H1 (cell line): ENCODE measurements around the gene OR56B4. TPM values are rescaled to one million over a fixed set of nuclear protein-coding genes. Genes with fewer than 3 reads are reported as not detected.

Source experiments
- CTCF ChIA-PET: fragments of 300-600 bp; sonication (Branson Sonifier 250); formaldehyde crosslinking; loops from one replicate; lab custom pipeline; 2021; ENCODE audit not compliant: partially characterized antibody; lab: Charles Lee
- POLR2A ChIA-PET: fragments of 300-600 bp; sonication (Branson Sonifier 250); formaldehyde crosslinking; loops from one replicate; lab custom pipeline; 2021; ENCODE audit warnings: inconsistent platforms; ENCODE audit not compliant: partially characterized antibody; lab: Charles Lee
- DNase-seq, 2 experiments: peaks; one replicate each; pipeline versions ENCODE4 v3.0.0 to v3.0.0-alpha.2; 2010 to 2022; ENCODE audit warnings: low spot score in 2 of 2, low read depth in 1 of 2, mixed read lengths in 1 of 2
- FAIRE-seq: peaks from 2 replicates; lab custom pipeline; 2011; peaks lifted over from hg19 to GRCh38; lab: Jason Lieb, UNC
- H2AFZ ChIP-seq: 2 replicates; pipeline ENCODE4 v1.8.1; 2012; ENCODE audit warnings: low read length, inconsistent platforms
- H2AK5ac ChIP-seq: 2 replicates; pipeline ENCODE4 v1.6.1; 2013; ENCODE audit warnings: low read depth, low read length
- H2BK120ac ChIP-seq: replicated peaks from 2 replicates; pipeline ENCODE3; 2013; ENCODE audit warnings: low read depth, low read length, inconsistent platforms
- H2BK12ac ChIP-seq: 2 replicates; pipeline ENCODE4 v1.6.1; 2013; ENCODE audit warnings: low read depth, low read length
- H2BK15ac ChIP-seq: 2 replicates; pipeline ENCODE4 v1.6.1; 2013; ENCODE audit warnings: low read length
- H2BK20ac ChIP-seq: 2 replicates; pipeline ENCODE4 v1.6.1; 2013; ENCODE audit warnings: low read length
- H2BK5ac ChIP-seq: 2 replicates; pipeline ENCODE4 v1.6.1; 2013; ENCODE audit warnings: low read depth, low read length
- H3K14ac ChIP-seq: 2 replicates; pipeline ENCODE4 v1.6.1; 2013; ENCODE audit warnings: inconsistent platforms; ENCODE audit not compliant: insufficient read length
- H3K18ac ChIP-seq: 2 replicates; pipeline ENCODE4 v1.6.1; 2013; ENCODE audit warnings: low read length; ENCODE audit errors: extremely low read depth
- H3K23ac ChIP-seq: 2 replicates; pipeline ENCODE4 v1.6.1; 2013; ENCODE audit warnings: inconsistent platforms; ENCODE audit not compliant: insufficient read length
- H3K23me2 ChIP-seq: 2 replicates; pipeline ENCODE4 v1.6.1; 2013; ENCODE audit warnings: low read depth, low read length
- H3K27ac ChIP-seq: 2 replicates; pipeline ENCODE4 v1.6.1; 2011; ENCODE audit warnings: low read depth, low read length, inconsistent platforms
- H3K27me3 ChIP-seq, 4 experiments: replicated peaks in 1 of 4; 1 replicate in 1 of 4; 2 replicates in 3 of 4; pipeline versions ENCODE4 v1.6.1 to v1.8.1; 2011 to 2013; ENCODE audit warnings: low read length in 3 of 4, mild to moderate bottlenecking in 3 of 4, inconsistent platforms in 2 of 4, mixed read lengths in 2 of 4, moderate library complexity in 1 of 4; ENCODE audit not compliant: control insufficient read depth in 3 of 4, insufficient read depth in 3 of 4; ENCODE audit errors: extremely low read depth in 1 of 4
- H3K36me3 ChIP-seq, 4 experiments: 2 replicates each; pipeline versions ENCODE4 v1.6.1 to v1.8.1; 2011 to 2013; ENCODE audit warnings: mild to moderate bottlenecking in 4 of 4, low read length in 3 of 4, moderate library complexity in 2 of 4, control low read depth in 1 of 4, inconsistent platforms in 1 of 4; ENCODE audit not compliant: insufficient read depth in 4 of 4, control insufficient read depth in 2 of 4
- H3K4ac ChIP-seq: replicated peaks from 2 replicates; pipeline ENCODE3; 2013; ENCODE audit warnings: low read length, low read depth, mixed read lengths, inconsistent platforms; ENCODE audit not compliant: insufficient read length
- H3K4me1 ChIP-seq, 4 experiments: replicated peaks in 1 of 4; 1 replicate in 1 of 4; 2 replicates in 3 of 4; pipeline versions ENCODE4 v1.6.1 to v1.8.1; 2011 to 2013; ENCODE audit warnings: low read length in 3 of 4, inconsistent platforms in 2 of 4, mixed read lengths in 1 of 4; ENCODE audit not compliant: insufficient read depth in 4 of 4, control insufficient read depth in 3 of 4
- H3K4me2 ChIP-seq, 2 experiments: 2 replicates each; pipeline versions ENCODE4 v1.6.1 to v1.8.1; 2011 to 2013; ENCODE audit warnings: low read depth in 2 of 2, low read length in 2 of 2, control low read depth in 1 of 2, inconsistent platforms in 1 of 2, mild to moderate bottlenecking in 1 of 2; ENCODE audit not compliant: insufficient read depth in 1 of 2
- H3K4me3 ChIP-seq, 4 experiments: fragments of 200-600, 300-600 bp in 1 of 4; sonication (generic), shearing (Covaris generic), sonication (Bioruptor Twin) in 1 of 4; 2 replicates each; pipeline versions ENCODE4 v1.5.1 to v1.8.1; 2011 to 2016; ENCODE audit warnings: low read length in 4 of 4, low read depth in 3 of 4, control low read depth in 2 of 4, inconsistent platforms in 2 of 4, mild to moderate bottlenecking in 2 of 4, mixed read lengths in 1 of 4, moderate library complexity in 1 of 4; ENCODE audit not compliant: insufficient read depth in 2 of 4; ENCODE audit errors: extremely low read depth in 1 of 4
- H3K56ac ChIP-seq: replicated peaks from 2 replicates; pipeline ENCODE3; 2013; ENCODE audit warnings: low read depth, mild to moderate bottlenecking, mixed read lengths, low read length, inconsistent platforms; ENCODE audit not compliant: insufficient read length
- H3K79me1 ChIP-seq: 2 replicates; pipeline ENCODE4 v1.6.1; 2013; ENCODE audit warnings: low read depth, low read length, control low read depth
- H3K79me2 ChIP-seq, 2 experiments: 2 replicates each; pipeline versions ENCODE4 v1.6.1 to v1.8.1; 2012 to 2013; ENCODE audit warnings: low read length in 2 of 2, mild to moderate bottlenecking in 2 of 2, inconsistent platforms in 1 of 2; ENCODE audit not compliant: insufficient read depth in 2 of 2, control insufficient read depth in 1 of 2
- H3K9ac ChIP-seq, 4 experiments: replicated peaks in 1 of 4; 1 replicate in 1 of 4; 2 replicates in 3 of 4; pipeline versions ENCODE4 v1.6.1 to v1.8.1; 2011 to 2013; ENCODE audit warnings: low read depth in 3 of 4, low read length in 3 of 4, control low read depth in 2 of 4, mild to moderate bottlenecking in 2 of 4, moderate library complexity in 2 of 4, inconsistent platforms in 1 of 4; ENCODE audit errors: extremely low read depth in 1 of 4
- H3K9me3 ChIP-seq, 2 experiments: 2 replicates each; pipeline versions ENCODE4 v1.6.1 to v1.8.1; 2012 to 2013; ENCODE audit warnings: mild to moderate bottlenecking in 2 of 2, moderate library complexity in 2 of 2, control low read depth in 1 of 2, inconsistent platforms in 1 of 2, low read depth in 1 of 2, low read length in 1 of 2, mixed read lengths in 1 of 2; ENCODE audit not compliant: insufficient read depth in 2 of 2
- H4K20me1 ChIP-seq, 2 experiments: replicated peaks in 1 of 2; 2 replicates each; pipeline versions ENCODE3 to v1.8.1; 2011 to 2013; ENCODE audit warnings: inconsistent platforms in 2 of 2, low read length in 2 of 2, mild to moderate bottlenecking in 1 of 2; ENCODE audit not compliant: insufficient read depth in 2 of 2, control insufficient read depth in 1 of 2
- H4K5ac ChIP-seq: 2 replicates; pipeline ENCODE4 v1.6.1; 2013; ENCODE audit warnings: low read length, low read depth, mixed read lengths, inconsistent platforms; ENCODE audit not compliant: insufficient read length
- H4K8ac ChIP-seq: 2 replicates; pipeline ENCODE4 v1.8.0; 2013; ENCODE audit warnings: mild to moderate bottlenecking, moderate library complexity, low read length, inconsistent platforms; ENCODE audit not compliant: insufficient read depth; ENCODE audit errors: extremely low read depth
- H4K91ac ChIP-seq: replicated peaks from 2 replicates; pipeline ENCODE3; 2013; ENCODE audit warnings: low read length, mixed read lengths, inconsistent platforms; ENCODE audit not compliant: insufficient read length
- NANOG ChIP-seq: IDR thresholded peaks from 2 replicates; pipeline ENCODE4 v1.6.1; 2011; ENCODE audit warnings: low read length, low read depth, mild to moderate bottlenecking, inconsistent platforms; ENCODE audit not compliant: insufficient read depth, poor library complexity, severe bottlenecking
- RAD21 ChIP-seq, 2 experiments: IDR thresholded peaks in 1 of 2; conservative IDR thresholded peaks in 1 of 2; 2 replicates each; pipeline ENCODE4 v1.6.1; 2011; ENCODE audit warnings: low read depth in 2 of 2, low read length in 2 of 2, improper control_type of control experiment in 1 of 2, inconsistent platforms in 1 of 2, mild to moderate bottlenecking in 1 of 2, moderate library complexity in 1 of 2
- WGBS, 2 experiments: shearing (Covaris generic) in 1 of 2; methylation state at CpG; one replicate each; pipeline versions ENCODE4 v1.1.6 to v1.1.7; 2013 to 2015; ENCODE audit warnings: low lambda C conversion rate in 2 of 2, mixed read lengths in 2 of 2, inconsistent platforms in 1 of 2, low coverage in 1 of 2, missing lambda C conversion rate in 1 of 2; ENCODE audit not compliant: insufficient replicate concordance in 2 of 2, insufficient coverage in 1 of 2, insufficient read length in 1 of 2; ENCODE audit errors: extremely low coverage in 1 of 2, missing lambda C conversion rate in 1 of 2; 5-methylcytosine and 5-hydroxymethylcytosine counted together
- polyA plus RNA-seq, 7 experiments: library from polyadenylated mRNA; depleted of rRNA in 3 of 7; stranded (reverse) in 5 of 7; unstranded in 2 of 7; fragments of >200 nt in 5 of 7; fragments of 200-250 nt in 2 of 7; gene quantifications; 1 replicate in 5 of 7; 2 replicates in 1 of 7; 4 replicates in 1 of 7; pipeline versions ENCODE4 v1.2.1 to v1.2.3, GENCODE V29; 2011 to 2013; ENCODE audit warnings: missing spikeins in 2 of 7, mixed read lengths in 2 of 7
- total RNA-seq: library from RNA; stranded (reverse); fragmentation: NEBNext Ultra II Directional; extraction: Animal tissue kit (Norgen Biotek cat#: 25700); gene quantifications from 2 replicates; pipeline ENCODE4 v1.2.1, GENCODE V29; 2021

The OR56B4 gene
- total and polyA plus RNA-seq, 2 of the 8 experiments (the other 6 are each of a cell fraction or from before 2014, with no cell fraction given): not detected

GRCh38 chr11:6077723-6078122 lies 29.8 kb upstream of the OR56B4 start:
- POLR2A ChIA-PET: no interaction called here
- no peak for DNase-seq
- H3K23me2 ChIP-seq: no peaks in the 10 kb centered on the region; the same call in 1 of the 2 replicates

More at GRCh38 chr11:6077723-6078122, 29.8 kb upstream of the OR56B4 start:
- H3K4me2 ChIP-seq: no peak overlapping the region
- H3K9ac ChIP-seq: no peak overlapping the region
- H4K8ac ChIP-seq: no peak overlapping the region
- no peak overlapping the region for H4K5ac ChIP-seq
- no peak overlapping the region for H4K91ac ChIP-seq
- H2BK12ac ChIP-seq: no peak overlapping the region
- H2BK15ac ChIP-seq: peak overlapping the region; percentile 67; the same call in 1 of the 2 replicates
- H2BK5ac ChIP-seq: no peak overlapping the region; the same call in 1 of the 2 replicates
- H3K4ac ChIP-seq: no peak overlapping the region
- peaks cover 0 to 2% (median 0%) of the 10 kb centered on the region in 4 experiments; a peak in 3 of 8 replicates for H3K36me3 ChIP-seq
- WGBS, 2 experiments: 91% methylated on average over 6 of the region's 6 CpGs; no CpG with 5 or more reads in 1 of the 2 experiments
- TF ChIP-seq NANOG (no peak), RAD21 (IDR thresholded peaks at IDR 0.05 in 1 of 2, conservative IDR thresholded peaks at IDR 0.05 in 1 of 2; ENCODE audit: low read depth in 2 of 2, low read length in 2 of 2) (peak; percentile 25 to 35; a peak in 3 of 4 replicates)
- peaks cover 0 to 3% (median 1%) of the 10 kb centered on the region in 4 experiments; a peak in 2 of 7 replicates for H3K4me1 ChIP-seq
- H4K20me1 ChIP-seq: no peaks in the 10 kb centered on the region
- no peak overlapping the region for H3K18ac ChIP-seq
- H2BK120ac ChIP-seq: no peak overlapping the region
- no peak overlapping the region for H3K4me3 ChIP-seq
- 0 out of 2 replicates have a peak overlapping the region, but pooled peaks have one; percentile 46 for H2AK5ac ChIP-seq
- FAIRE-seq: no peak
- CTCF ChIA-PET: no interaction called here
- no peak overlapping the region for H3K56ac ChIP-seq
- no peak overlapping the region for H3K23ac ChIP-seq
- H3K79me1 ChIP-seq: no peaks in the 10 kb centered on the region
- peaks cover 14 to 16% of the 10 kb centered on the region in 2 experiments for H3K9me3 ChIP-seq
- no peak overlapping the region for H2BK20ac ChIP-seq
- H3K14ac ChIP-seq: no peak overlapping the region
- H3K79me2 ChIP-seq: no peaks in the 10 kb centered on the region
- no peak overlapping the region for H2AFZ ChIP-seq
- no peaks in the 10 kb centered on the region for H3K27me3 ChIP-seq
- H3K27ac ChIP-seq: no peak overlapping the region
